COLO668 (cell line): Measurements from ENCODE around the gene GSN.

Experiments
- DNase-seq: peaks from one replicate; lab custom pipeline; 2025; ENCODE audit not compliant: unreplicated experiment; lab: John Stamatoyannopoulos, UW

The GSN gene

DNA sequence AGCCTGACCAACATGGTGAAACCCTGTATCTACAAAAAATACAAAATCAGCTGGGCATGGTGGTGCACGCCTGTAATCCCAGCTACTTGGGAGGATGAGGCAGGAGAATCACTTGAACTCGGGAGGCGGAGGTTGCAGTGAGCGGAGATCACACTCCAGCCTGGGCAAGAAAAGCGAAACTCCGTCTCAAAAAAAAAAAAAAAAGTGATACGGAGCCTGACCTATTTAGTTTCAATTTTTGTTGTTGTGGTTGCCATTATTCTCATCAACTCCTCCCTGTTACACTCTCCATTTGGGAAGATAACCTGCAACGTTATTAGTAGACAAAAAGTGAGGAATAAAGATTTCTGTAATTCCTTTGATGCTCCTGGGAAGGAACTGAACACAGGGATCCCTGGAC is 100.8 kb downstream of the GSN start:
- DNase-seq, result no peak

- no peak for DNase-seq
These were observed 101.8 kb downstream of the GSN start, which contains the start of gene STOM for GRCh38 chr9:121369595-121370265. Gene STOM (minus strand): TSS chr9:121370250. CDS start chr9:121370187, 63 bp downstream.

- DNase-seq, result no peak
These were observed 103.6 kb downstream of the GSN start for GRCh38 chr9:121371495-121372061.

- no peak for DNase-seq
These were observed 104.5 kb downstream of the GSN start for GRCh38 chr9:121372239-121373010.

DNA sequence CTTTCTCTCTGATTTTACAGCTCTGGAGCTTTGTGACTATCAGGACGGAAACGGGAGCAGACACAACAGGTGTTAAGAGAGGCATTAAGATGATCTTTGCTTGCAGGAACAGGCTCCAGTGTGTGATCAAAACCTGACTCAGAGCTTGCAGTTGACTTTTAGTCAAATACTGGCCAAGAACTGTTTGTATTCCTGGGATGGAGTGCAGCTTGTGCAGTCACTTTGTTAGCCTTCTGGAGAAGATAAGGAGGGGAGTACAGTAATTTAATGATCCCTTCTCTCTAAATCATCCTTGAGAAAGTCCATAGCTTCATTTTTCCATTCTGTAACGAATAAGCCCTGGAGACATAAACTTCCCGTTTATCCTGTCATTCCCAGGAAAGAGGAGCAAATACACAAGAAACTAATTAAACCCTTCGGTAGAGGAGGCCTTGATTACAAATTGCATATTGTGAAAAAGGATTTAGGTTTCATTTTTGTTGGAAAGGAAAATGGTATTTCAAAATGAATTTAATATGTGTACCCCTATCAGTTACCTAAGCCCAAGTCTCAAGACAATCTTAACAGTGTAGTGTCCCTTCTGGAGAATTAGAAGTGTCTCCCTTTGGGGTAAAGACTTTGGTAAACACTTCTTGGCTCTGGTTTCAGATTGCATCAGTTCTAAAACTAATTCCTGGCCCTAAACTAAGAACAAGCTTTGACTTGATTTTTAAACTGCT is 105.2 kb downstream of the GSN start:
- DNase-seq, result no peak

DNA sequence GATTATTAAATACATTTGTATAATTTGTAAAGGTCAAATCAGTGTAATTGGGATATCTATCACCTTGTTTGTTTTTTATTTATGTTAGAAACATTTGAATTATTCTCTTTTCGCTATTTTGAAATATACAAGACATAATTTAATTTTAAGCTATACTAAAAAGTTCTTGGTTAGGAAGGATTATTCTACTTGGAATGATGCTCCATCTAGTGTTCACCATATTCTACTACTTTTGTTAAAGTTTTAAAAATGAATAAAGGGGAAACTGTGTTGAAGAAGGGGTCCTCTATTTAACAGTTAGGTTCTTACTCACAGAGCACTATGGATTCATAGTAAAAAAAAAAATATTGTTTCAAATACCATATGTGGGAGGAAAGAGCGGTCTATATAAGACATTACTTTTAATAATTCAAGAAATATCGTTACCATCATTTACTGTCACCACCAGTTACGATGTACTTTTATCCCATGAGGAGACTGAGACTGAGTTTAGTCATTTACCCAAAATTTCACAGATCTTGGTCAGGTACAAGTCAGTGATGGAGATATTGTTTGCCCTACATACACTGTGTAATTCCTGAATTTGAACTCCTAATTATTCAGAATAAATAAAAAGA is 108.4 kb downstream of the GSN start:
- no peak for DNase-seq

- DNase-seq, result no peak
These were observed 112.9 kb downstream of the GSN start for GRCh38 chr9:121380846-121381245.
